GM12801 (cell line): ENCODE measurements around the gene TEX11.

ENCODE experiments used
- TF ChIP-seq, protein P1 (sequence below): IDR thresholded peaks from one replicate; pipeline ENCODE4 v1.5.1; 2011; ENCODE audit warnings: control low read depth; ENCODE audit not compliant: insufficient read length; ENCODE audit errors: extremely low read depth

The TEX11 gene

DNA sequence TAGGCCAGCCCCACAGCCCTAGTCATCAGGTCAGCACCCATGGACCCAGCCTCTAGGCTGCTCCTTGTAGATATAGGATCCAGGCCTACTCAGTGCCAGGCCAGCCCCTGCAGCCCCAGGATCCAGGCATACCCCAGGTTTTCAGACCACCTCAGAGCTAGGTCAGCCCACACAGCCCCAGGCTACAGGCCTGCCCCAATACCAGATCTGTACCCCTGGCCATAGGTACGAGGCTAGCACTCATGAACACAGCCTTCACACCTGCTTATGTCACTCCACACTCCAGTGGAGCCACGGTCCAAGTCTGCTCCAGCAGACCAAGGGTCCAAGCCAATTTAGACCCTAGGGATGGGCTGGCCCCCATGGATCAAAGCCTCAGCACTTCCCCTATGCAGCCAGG, 272.8 kb downstream of the TEX11 start:
- TF ChIP-seq, protein P1, sequence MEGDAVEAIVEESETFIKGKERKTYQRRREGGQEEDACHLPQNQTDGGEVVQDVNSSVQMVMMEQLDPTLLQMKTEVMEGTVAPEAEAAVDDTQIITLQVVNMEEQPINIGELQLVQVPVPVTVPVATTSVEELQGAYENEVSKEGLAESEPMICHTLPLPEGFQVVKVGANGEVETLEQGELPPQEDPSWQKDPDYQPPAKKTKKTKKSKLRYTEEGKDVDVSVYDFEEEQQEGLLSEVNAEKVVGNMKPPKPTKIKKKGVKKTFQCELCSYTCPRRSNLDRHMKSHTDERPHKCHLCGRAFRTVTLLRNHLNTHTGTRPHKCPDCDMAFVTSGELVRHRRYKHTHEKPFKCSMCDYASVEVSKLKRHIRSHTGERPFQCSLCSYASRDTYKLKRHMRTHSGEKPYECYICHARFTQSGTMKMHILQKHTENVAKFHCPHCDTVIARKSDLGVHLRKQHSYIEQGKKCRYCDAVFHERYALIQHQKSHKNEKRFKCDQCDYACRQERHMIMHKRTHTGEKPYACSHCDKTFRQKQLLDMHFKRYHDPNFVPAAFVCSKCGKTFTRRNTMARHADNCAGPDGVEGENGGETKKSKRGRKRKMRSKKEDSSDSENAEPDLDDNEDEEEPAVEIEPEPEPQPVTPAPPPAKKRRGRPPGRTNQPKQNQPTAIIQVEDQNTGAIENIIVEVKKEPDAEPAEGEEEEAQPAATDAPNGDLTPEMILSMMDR: no peak

DNA sequence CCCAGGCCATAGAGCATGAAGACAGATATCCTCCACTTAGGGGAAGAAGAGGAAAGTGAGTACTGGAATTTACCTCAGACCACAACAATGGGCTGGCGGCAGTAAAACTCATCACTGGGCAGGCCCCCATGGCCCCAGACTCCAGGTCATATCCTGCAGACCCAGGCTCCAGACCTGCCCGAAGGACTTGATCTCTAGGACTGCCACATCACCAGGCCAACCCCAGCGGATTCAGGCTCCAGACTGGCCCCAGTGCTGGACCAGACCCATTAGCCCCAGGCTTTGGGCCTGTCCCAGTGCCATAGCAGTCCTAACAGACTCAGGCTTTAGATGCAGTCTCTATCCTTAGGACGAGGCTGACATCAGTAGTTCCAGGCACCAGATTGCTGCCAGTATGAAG, 273.3 kb downstream of the TEX11 start:
- TF ChIP-seq, protein P1: no peak

DNA sequence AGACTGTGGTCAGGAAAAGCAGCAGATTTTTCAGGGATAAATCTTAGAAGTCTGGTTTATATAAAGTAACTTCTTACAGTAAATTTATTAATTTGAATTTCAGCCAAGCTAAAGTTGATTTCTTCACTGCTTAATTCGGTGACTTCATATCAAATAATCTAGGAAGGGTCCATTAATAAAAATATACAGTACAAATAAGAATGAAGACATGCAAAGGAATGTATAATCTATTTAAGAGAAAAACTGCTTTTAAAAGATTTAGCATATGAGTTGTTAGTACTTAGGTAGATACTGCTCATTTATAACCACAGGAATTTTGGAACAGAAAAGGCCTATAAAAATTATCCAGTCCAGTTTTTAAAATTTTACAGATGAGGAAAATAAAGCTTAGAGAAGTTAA, 286.8 kb downstream of the TEX11 start:
- TF ChIP-seq, protein P1: no peak

DNA sequence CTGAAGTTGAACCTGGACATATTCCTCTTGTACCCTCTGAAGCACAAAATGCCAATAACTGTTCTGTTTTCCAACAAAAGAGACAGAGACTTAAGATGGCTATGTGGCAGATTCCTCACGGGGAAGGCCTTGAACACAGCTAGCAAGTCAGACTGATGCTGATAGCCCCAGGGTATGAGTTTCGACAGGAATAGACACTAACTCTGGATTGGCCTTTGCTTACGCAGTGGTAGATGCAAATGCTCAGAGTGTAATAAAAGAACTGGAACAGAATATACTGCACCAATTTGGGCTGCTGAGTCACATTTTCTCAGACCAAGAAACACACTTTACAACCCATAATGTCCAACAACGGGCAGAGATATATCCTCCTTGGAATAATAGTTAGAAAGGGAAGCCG, 290.0 kb downstream of the TEX11 start:
- TF ChIP-seq, protein P1: no peak

DNA sequence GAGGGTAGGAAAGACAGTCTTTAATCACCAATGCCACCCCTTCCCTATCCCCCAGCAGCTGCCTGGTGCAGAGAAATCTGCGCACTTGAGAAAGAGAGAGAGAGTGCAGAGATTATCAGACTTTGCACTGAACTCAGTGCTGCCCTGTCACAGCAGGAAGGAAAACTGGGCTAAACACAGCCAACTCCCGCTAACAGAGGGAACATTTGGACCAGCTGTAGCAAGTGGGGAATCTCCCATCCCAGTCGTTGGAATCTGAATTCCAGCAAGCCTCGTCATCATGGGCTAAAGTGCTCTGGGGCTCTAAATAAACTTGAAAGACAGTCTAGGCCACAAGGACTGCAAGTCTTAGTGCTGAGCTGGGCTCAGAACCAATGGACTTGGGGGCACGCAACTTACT, 295.2 kb downstream of the TEX11 start:
- TF ChIP-seq, protein P1: no peak

DNA sequence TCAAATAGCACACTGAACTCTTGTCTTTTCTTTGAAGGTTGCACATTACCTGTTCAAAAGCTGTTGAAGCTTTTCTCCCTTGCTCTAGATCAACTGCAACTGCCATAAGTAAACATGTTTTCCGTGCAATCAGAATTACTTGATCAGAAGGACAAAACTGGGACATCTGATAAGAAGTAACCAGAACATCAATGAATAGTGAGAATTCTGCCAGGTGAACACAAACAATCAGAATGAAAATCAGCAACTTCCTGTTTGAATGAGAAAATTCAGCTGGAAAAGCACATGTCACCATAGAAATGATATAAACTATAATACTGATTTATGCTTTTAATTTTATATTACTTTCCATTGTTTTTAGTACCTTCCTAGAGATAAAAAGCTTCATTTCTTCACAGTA, 303.2 kb downstream of the TEX11 start:
- TF ChIP-seq, protein P1: no peak

DNA sequence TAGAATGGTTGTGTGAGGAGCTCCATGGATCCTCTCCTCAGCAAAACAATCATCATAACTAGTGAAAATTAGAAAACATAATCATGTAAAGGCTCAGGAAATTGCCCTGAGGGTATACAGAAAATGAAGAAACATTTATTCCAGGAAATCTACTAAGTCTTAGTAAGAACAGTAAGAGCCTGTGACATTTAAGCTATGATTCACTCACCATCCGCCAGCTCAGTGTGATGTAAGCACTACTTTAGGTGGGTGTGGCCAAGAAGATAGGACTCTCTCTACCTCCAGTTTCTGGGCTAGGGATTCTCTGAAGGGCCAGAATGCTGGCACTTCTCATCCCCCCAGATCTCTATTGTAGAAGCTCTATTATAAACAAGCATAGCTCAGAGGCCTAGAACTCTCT, 316.4 kb downstream of the TEX11 start:
- TF ChIP-seq, protein P1: no peak

DNA sequence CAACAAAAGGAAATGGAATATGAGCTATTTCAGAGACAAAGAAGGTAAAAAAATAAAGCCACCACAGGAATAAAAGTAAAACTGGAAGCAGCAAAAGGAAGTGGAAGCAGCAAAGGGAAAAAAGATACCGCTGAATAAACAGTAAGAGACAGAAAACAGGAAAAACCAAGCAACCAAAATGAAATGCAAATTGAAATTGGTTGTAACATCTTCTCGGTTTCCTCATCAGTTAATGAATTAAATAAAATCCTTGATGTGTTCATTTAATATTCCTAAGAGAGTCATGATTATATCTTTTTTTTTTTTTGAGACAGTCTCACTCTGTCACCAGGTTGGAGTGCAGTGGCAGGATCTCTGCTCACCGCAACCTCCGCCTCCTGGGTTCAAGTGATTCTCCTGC, 331.1 kb downstream of the TEX11 start:
- TF ChIP-seq, protein P1: no peak
